Activated CD4-positive, alpha-beta T cell treated with anti-CD3 and anti-CD28 coated beads, Interleukin-10, Interleukin-2, amounts not matched to agents 100 ng/mL and 50 ng/mL, durations not matched to agents 16 hours and 8 hours (primary cell): Measurements from ENCODE around the gene FRAS1.
"Not testable (repeated sequence)": the region's sequence is repeated elsewhere in the genome, so short reads cannot be mapped to it uniquely, and the experiment has no call there.

Experiments used
- DNase-seq: peaks from one replicate; pipeline ENCODE4 v3.0.0-alpha.2; 2020

The FRAS1 gene

DNA sequence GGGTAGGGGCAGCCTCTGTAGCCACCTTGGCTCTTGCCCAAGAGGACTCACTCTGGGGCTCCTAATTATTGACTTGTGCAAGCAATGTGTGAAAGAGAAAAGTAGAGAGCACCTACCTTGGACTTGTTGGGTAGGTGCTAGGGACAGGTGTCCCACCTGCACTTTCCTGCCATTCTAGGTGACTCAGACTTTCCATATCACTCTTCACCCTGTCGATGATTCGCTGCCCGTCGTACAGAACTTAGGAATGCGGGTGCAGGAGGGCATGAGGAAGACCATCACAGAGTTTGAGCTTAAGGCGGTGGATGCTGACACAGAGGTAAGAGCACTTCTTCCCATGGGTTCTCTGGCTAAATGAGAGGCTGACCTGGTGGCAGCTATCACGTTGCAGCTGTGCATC lies 407.1 kb downstream of the FRAS1 start:
- DNase-seq, result no peak

DNA sequence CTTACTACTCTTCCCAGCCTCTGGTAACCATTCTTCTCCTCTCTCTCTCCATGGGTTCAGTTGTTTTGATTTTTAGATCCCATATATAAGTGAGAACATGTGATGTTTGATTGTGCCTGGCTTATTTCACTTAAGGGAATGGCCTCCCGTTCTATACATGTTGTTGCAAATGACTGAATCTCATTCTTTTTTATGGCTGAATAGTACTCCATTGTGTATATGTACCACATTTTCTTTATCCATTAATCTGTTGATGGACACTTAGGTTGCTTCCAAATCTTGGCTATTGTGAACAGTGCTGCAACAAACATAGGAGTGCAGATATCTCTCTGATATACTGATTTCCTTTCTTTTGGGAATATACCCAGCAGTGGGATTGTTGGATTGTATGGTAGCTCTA lies 410.1 kb downstream of the FRAS1 start:
- not testable (repeated sequence) for DNase-seq

DNA sequence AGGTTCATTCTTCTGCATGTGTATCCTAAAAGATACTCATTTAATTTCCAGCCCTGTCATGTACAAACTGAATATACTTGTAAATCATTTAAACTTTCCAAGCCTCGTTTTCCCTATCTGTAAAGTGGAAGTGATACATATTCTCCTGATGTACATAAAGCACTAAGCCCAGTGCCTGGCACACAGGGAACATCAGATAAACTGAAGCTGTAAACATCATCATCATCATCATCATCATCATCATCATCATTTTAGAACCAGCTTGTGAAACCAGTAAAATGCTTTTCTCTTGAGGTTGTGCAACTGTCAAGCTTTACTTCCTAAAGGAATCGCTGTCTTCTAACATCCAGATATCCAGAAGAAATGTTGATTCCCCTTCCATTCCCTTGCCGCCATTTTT lies 411.1 kb downstream of the FRAS1 start:
- no peak for DNase-seq

DNA sequence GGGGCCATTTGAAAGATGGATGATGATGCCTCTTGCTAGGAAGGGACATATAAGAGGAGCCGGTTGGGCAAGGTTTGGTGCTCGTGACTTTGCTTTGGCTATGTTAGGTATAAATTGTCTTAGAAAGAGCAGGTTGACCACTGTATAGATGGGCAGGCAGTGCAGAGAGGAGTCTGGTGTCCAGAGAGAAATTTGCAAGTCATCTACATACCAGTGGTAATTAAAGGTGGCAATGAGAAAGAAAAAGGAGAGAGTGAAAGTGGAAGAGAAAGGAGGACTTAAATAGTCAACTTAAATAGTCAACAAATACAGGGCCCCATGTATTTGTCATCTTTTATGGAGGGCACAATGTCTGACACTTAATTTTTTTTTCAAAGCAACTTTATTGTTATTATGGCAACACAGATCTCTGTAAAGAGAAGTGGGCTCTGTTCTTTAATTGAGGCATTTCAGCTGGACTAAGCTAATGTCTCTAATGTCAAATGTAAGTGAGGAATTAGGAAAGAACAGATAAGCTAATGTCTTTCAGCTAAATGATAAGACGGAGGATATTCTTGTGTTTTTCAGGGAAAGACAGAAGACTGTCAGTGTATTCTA lies 419.1 kb downstream of the FRAS1 start:
- no peak for DNase-seq

DNA sequence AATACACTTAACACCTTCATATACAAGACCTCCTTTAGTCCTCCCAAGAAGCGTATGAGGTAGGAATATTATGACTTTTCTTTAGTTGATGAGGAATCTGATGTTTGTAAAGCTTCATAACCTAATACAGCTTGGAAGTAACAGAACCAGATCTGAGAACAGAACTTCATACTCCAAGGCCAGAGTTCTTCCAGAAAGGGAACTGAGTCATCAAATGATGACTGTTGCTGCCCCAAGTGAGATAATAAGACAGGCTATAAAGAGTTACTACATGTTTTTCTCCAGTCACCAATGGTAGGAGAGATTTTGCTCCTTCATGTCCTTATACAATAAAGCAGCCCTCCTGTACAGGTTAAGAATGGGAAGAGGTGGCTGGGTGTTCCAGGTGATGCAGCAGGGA lies 420.2 kb downstream of the FRAS1 start:
- DNase-seq, result no peak

DNA sequence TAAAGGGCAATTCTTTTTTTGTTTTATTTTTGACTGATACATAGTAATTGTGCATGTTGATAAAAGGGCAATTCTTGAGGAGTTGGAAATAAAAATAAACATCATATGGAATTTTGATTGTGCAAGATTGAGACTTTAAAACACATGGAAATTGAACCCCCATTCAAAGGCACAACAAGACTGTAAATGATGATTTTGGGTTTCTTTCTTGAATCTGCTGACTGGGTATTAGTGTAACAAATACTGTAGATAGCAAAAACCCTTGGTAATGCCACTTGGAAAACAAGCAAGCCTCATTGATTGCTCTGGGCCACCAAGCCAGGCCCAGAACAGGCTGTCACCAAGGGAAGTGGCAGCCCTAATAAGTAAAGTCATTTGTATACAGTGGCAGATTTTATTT lies 421.4 kb downstream of the FRAS1 start:
- no peak for DNase-seq

DNA sequence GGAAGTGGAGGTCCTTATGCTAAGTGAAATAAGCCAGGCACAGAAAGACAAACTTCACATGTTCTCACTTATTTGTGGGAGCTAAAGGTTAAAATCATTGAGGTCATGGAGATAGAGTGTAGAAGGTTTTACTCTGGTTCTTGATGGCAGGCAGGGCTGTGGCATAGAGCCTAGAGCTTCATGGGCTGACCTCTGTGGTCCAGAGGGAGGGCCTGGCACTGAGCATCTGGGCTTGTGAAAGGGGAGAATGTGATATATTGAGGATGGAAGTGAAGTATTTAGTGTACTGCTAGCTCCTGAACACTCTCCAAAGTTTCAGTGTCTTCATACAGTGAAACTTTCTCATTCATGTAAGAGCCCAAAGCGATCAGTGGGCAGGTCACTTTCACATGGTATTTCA lies 423.2 kb downstream of the FRAS1 start:
- no peak for DNase-seq

DNA sequence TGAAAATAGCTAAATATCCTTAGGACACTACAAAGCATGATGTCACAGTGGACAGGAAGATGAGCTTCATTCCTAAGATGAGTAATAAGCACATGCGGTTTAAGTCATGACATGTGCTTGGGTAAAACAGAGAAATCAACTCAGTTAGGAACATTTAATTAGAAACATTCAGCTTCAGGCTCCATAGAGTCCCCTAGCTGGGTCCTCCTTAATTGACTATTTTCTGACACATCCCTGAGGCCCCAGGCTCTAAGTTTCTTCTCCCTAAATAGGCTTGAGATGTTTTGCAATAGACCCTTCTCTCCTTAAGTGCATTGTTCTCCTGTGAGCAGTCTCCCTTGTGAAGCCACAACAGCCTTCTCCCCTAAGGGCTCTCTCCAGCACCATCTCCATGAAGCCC lies 424.1 kb downstream of the FRAS1 start:
- peak; percentile 2 for DNase-seq

DNA sequence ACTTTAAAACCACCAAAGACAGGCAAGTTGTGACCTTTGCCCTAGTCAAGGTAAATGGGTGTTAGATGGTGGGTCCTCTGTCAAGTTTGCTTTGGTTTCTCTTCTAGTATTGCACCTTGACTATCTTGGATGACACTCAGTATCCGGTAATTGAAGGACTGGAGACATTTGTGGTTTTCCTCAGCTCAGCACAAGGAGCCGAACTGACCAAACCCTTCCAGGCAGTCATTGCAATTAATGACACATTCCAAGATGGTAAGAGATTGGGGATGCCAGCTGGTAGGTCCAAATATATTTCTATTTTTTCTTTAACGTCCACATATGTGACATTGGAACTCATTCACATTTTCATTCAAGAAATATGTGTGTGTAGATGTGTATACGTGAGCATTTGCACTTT lies 425.2 kb downstream of the FRAS1 start:
- DNase-seq, result no peak

DNA sequence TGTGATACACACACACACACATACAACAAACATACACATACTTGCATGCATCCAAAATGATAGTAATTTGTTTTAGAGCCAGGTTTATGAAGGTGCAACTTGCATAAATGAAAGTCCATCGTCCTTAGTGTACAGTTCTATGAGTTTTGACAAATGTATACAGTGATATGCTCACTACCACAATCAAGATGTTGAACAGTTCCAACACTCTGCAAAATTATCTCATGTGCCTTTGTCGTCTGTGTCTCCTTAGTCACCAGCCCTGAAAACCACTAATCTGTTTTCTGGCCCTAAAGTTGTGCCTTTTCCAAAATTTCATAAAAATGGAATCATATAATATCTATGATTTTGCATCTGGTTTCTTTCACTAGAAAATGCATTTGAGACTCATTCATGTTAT lies 426.7 kb downstream of the FRAS1 start:
- DNase-seq, result no peak

DNA sequence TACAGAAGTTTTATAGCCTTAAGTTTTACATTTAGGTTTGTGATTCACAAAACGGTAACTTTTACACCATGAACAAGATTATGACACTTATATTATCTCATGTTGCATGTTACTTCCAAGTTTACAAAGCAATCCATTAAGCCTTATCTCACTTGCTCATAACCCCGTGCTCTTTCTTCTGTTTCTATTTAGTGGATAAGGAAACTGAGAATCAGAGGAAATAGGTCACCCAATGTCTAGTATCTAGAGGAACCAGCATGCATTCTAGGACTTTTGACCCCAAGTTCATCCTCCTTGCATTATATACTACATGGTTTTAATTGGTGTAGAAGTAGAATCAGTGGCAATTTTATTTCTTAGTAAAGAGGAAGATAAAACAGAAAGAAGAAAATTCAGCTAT lies 427.5 kb downstream of the FRAS1 start:
- no peak for DNase-seq

DNA sequence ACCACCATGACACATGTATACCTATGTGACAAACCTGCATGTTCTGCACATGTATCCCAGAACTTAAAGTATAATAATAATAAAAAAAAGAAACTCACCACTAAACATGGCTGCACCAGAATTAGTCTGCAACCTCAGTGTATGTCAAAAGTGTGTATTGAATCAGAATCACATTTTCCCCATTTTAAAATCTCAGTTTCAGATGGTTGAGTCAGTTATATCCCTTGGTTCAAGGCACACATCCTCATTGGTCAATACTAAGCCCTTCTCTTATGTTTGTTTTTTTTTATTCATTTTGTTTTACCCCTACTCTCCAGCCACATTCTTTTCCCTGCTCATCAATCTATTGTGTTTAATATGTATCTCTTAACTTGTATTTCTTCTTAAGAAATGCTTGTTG lies 436.6 kb downstream of the FRAS1 start:
- DNase-seq, result no peak

DNA sequence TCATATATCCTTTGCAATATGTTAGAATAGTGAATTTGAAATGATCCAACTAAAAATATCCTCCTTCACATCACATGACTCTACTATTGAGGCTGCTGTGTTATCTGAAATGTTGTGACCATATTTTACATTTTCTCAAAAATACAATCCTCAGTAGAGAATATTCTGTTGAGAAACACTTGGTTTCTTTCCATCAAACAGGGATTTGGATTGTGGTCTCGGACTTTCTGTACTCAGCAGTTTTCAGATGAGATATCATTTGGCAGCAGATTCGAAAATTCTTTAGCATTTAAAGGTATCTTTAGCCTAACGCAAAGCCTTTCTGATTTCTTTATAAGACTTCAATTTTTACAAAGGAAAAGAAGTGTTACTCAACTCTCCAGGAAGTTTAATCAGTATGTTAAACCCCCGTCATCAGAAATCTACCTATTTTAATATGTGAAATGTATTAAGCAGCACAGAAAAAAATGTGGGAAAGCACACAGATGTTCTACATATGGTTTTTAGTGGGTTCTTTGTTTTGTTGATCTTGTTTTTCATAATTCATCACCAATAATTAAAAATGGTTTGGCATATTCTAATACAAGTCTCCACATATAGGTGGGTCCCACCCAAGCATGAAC lies 439.0 kb downstream of the FRAS1 start:
- DNase-seq, result no peak

DNA sequence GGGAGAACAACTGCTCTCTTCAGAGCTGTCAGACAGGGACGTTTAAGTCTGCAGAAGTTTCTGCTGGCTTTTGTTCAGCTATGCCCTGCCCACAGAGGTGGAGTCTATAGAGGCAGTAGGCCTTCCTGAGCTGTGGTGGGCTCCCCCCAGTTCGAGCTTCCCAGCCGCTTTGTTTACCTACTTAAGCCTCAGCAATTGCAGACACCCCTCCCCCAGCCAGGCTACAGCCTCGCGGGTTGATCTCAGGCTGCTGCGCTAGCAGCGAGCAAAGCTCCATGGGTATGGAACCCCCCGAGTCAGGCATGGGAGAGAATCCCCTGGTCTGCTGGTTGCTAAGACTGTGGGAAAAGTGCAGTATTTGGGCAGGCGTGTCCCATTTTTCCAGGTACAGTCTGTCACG lies 449.1 kb downstream of the FRAS1 start:
- DNase-seq, result not testable (repeated sequence)

DNA sequence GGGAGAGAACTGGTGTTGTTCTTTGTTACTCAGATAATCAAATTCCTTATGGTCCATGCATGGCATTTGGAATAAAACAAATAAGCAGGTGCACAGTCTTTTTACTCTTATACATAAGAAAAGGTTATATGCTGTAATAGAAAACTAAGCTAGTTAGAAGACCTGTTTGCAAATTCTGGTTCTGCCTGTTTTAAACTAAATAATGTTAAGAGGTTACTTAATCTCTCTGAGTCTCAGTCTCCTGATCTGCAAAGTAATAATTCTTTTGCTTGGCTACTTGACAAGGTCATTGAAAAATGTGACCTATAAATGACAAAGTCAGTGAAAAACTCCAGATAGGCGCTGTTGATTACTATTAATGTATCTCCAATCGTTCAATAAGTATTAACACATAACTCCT lies 451.9 kb downstream of the FRAS1 start:
- no peak for DNase-seq

DNA sequence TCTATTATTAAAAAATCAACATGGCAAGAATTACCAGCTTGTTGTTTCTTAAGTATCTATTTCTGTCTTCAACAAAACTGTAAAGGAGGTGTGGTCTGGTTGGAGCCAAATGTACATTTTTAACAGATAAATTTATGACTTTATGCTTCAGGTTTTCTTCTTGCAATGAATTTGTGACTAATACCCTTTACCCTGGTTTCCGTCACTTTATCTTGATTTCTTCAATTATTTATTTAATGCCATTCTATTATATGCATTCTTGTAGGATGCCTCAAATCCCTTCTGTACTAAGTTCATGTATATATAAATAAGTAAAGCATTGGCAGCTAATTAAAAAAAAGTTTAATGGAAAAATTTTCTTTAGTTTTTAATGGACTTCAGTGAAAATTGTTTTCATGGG lies 453.0 kb downstream of the FRAS1 start:
- no peak for DNase-seq

DNA sequence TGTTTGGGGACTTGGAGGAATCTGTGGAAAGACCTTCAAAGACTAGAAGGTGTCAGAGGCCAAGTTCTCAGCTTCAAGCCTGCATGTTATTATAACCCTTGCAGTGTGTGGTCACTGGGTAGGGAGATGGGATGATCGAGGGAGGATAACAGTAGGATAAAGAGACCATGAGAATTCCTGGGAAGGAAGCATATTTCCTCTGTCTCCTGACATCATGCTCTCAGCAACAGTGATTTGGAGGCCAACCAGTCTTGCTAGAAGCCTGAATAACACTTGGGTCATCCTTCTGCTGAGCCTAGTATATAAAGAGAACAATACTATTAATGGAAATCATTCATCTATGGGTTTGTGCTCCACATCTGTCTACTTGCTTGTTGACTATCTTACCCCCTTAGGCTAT lies 453.6 kb downstream of the FRAS1 start:
- DNase-seq, result no peak

DNA sequence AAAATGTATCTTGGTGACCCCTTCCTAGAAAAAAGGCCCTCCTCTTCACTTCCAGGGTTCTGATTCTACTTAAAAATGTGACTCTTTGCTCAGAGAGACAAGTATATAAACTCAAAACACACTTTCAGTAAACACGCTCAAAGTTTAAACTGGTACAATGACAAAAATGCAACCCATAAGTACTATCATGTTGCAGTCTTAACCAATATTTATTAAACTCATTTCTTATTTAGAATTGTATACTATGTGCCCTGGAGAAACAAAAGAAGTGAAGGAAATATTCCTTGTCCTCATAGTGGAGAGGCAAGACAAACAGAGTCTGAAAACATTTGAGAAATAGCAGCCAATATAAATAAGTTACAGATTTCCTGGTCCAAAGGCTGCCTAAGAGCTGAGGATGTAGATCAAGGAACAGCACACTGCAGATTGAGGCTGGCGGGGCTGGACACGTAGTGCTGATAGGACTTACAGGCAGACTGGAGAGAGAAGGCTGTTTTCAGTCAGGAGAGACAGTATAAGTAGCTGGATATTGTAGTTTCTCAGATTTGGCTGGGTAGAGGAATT lies 455.3 kb downstream of the FRAS1 start:
- DNase-seq, result no peak

DNA sequence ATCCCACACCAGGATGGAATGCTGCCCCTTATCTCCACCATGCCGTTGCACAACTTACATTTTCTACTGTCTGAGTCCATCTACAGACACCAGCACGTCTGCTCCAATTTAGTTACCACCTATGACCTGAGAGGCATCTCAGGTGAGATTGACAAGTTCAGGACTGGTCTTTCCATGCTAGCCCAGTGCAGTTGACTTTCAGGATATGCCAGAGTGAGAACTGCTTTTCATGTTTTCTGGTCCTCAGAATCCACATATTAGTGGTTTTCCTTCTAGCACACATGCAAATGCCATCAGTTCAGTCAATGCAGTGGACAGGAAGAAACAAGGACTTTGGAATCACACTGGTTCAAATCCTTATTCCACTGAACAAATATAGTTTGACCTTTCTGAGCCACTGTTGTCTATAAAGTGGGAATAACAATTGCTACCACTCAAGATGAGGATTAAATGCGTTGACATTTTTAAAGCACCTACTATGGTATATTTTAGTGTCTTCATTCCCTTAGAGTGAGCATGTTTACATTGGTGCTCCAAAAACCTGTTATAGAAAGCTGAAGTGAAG lies 456.4 kb downstream of the FRAS1 start:
- DNase-seq, result no peak

DNA sequence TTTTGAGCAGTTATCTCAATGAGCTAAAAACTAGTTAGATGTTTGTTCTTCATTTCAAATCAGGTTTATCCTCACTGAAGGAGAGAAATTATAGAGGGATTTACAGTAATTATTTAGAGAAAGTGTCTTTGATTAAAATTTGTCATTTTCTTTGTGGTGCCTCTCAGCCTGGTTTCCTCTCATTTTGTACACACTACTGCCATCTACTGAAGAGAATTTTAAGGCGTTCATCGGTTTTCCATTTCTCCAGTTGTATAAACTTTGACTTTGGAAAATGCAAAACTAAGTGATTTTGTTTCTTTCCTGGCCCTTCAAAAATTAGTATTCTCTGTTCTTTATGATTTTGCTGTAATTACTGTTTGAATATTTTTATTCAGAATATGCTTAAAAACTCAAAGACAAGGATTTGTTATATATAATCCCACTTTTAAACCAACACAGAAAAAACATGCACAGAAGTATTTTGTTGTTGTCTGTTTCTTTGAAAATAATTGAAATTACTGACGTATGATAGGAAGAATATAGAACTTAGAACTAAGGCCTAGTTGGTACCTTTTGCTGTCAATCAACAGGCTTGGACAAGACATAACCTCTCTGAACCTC lies 460.0 kb downstream of the FRAS1 start:
- DNase-seq, result peak; percentile 6

DNA sequence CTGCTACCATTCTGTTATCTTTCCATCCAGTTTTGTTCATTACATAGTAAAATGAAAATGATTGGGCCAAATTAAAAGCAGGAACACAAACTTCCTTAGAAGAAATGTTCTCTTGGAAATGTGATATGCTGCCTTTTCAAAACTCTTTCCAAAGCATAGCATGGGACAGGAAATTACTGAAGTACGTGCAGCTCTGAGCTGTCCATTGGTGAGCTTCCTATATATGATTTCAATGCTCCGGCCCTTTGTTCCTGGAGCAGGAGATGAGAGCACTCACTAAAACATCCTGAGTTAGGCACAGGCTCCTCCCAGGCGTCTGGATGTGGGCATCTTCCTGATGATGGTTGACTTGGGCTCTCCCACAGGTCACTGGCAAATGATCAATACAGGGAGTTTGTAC lies 461.4 kb downstream of the FRAS1 start:
- DNase-seq, result no peak

DNA sequence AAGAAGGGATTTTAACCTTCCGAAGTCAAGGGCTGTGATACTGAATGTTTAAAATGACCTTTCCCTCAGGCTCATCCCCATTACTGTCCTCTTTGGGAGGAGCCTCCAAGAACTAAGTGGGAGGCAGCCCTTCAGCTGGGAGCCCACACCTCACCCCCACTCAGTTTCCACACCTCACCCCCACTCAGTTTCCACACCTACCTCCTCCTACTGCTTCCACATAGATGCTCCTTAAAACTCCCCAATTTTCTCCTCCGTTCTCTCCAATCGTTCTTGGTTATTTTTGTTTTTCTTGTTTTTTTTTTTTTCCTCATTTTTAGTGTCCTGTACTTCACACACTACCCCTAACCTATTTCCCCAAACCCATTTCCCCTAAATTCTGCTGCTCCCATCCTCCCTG lies 462.8 kb downstream of the FRAS1 start:
- no peak for DNase-seq

DNA sequence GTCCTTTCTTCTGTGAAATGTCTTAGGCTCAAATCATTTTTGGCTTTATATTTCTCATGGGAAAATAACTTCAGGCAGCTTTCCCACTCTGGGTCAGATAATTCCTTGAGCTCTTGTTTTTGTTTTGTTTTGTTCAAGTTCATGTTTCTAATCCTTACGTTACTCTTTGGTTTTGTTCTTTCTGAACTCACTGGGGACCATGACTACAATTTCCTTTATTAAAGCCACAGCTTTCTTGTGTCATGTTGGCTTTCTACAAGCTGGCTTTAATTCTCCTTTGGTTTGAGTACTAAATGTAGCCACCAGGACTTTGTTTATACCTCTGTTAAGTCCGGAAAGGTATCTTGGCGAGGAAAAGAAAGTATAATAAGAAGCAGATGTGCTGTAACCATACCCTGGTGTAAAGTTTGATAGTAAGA lies 463.7 kb downstream of the FRAS1 start:
- no peak for DNase-seq

DNA sequence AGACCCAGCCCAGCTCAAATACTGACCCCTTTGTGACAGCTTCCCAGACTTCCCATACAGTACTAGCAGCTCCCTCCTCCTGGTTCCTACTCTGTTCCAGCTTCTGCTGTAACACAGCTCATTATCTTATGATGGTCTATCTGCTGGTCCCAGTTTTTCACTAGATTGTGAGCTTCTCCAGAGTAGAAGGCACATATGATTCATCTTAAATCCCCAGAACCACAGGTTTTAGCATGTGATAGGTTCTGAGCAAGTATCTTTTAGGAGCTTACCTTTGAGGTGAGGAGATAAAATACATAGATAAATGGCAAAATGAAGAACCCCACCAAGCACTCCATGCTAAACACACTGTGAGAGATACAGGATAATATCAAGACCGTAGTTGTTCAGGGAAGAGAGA lies 466.9 kb downstream of the FRAS1 start:
- DNase-seq, result no peak
